Tibial nerve (tissue), 4 donors: ENCODE data around the gene HRC. TPM values are rescaled to one million over a fixed set of nuclear protein-coding genes. Genes with fewer than 3 reads are reported as not detected.
"Not testable (repeated sequence)": the region's sequence is repeated elsewhere in the genome, so short reads cannot be mapped to it uniquely, and the experiment has no call there.

Source experiments
- DNase-seq, 2 donors: peaks; one replicate each; pipeline ENCODE4 v3.0.0-alpha.2; 2019; ENCODE audit warnings: low spot score in 2 of 2
- H3K27ac ChIP-seq, 4 donors: fragments of 200-600 bp; sonication (generic) in 3 of 4; one replicate each; pipeline ENCODE4 v1.5.1; 2017 to 2019; ENCODE audit warnings: mild to moderate bottlenecking in 1 of 4
- H3K27me3 ChIP-seq, 2 donors: fragments of 200-600 bp; sonication (generic) in 1 of 2; one replicate each; pipeline versions ENCODE4 v1.5.1 to v1.6.0; 2017 to 2019
- H3K36me3 ChIP-seq, 3 donors: fragments of 200-600 bp; sonication (generic); one replicate each; pipeline ENCODE4 v1.5.1; 2018 to 2019
- H3K4me1 ChIP-seq, 4 donors: fragments of 200-600 bp; sonication (generic) in 3 of 4; one replicate each; pipeline ENCODE4 v1.5.1; 2017 to 2019
- H3K4me3 ChIP-seq, 4 donors: fragments of 200-600 bp; sonication (generic) in 3 of 4; one replicate each; pipeline ENCODE4 v1.5.1; 2017 to 2019; ENCODE audit warnings: mild to moderate bottlenecking in 1 of 4, moderate library complexity in 1 of 4
- H3K9me3 ChIP-seq, 4 donors: fragments of 200-600 bp; sonication (generic) in 3 of 4; one replicate each; pipeline ENCODE4 v1.5.1; 2017 to 2019
- CTCF ChIP-seq, 5 experiments: fragments of 200-600 bp in 3 of 5; fragments of 450-650 bp in 2 of 5; sonication (generic) in 3 of 5; IDR thresholded peaks; one replicate each; pipeline ENCODE4 v1.5.1; 2016 to 2019; ENCODE audit warnings: antibody characterized with exemption in 5 of 5, mild to moderate bottlenecking in 3 of 5, moderate library complexity in 2 of 5
- EP300 ChIP-seq, 2 donors: sonication (generic); formaldehyde crosslinking; IDR thresholded peaks; one replicate each; pipeline ENCODE4 v1.6.1; 2017; ENCODE audit warnings: antibody characterized with exemption in 2 of 2, mild to moderate bottlenecking in 1 of 2
- POLR2A ChIP-seq, 2 donors: fragments of 450-650 bp; IDR thresholded peaks; one replicate each; pipeline ENCODE4 v1.6.1; 2017; ENCODE audit warnings: antibody characterized with exemption in 2 of 2, mild to moderate bottlenecking in 2 of 2, moderate library complexity in 2 of 2
- WGBS, 2 donors: methylation state at CpG; one replicate each; pipeline ENCODE4 v1.1.5; 2018; 5-methylcytosine and 5-hydroxymethylcytosine counted together
- total RNA-seq, 4 donors: library from RNA; depleted of rRNA; stranded (reverse); fragments of >200 nt; gene quantifications; one replicate each; pipeline ENCODE4 v1.1.0, GENCODE V29; 2016

The HRC gene
- total RNA-seq, 4 donors from 2014 or later = 0.60 to 4.3 (median 2.6) TPM

- Histone ChIP-seq H3K9me3 (no peaks in the 10 kb centered on the region), H3K36me3 (no peaks in the 10 kb centered on the region), H3K27me3 (peaks cover 0 to 21% of the 10 kb centered on the region in 2 donors), H3K4me1 (peaks cover 0 to 27% (median 13%) of the 10 kb centered on the region in 4 donors), H3K27ac (no peak overlapping the region), H3K4me3 (peak overlapping the region in 3 of 4 donors; percentile 6 to 43 (median 26))
- DNase-seq = no peak
- TF ChIP-seq EP300 (IDR thresholded peaks at IDR 0.05) = no peak
- TF ChIP-seq POLR2A (IDR thresholded peaks at IDR 0.05) = no peak
- no peak for TF ChIP-seq CTCF (IDR thresholded peaks at IDR 0.05)
- 65% methylated on average over 15 of the region's 15 CpGs for WGBS, 2 donors
These were observed 26.5 kb downstream of the HRC start for GRCh38 chr19:49128545-49129237.

DNA sequence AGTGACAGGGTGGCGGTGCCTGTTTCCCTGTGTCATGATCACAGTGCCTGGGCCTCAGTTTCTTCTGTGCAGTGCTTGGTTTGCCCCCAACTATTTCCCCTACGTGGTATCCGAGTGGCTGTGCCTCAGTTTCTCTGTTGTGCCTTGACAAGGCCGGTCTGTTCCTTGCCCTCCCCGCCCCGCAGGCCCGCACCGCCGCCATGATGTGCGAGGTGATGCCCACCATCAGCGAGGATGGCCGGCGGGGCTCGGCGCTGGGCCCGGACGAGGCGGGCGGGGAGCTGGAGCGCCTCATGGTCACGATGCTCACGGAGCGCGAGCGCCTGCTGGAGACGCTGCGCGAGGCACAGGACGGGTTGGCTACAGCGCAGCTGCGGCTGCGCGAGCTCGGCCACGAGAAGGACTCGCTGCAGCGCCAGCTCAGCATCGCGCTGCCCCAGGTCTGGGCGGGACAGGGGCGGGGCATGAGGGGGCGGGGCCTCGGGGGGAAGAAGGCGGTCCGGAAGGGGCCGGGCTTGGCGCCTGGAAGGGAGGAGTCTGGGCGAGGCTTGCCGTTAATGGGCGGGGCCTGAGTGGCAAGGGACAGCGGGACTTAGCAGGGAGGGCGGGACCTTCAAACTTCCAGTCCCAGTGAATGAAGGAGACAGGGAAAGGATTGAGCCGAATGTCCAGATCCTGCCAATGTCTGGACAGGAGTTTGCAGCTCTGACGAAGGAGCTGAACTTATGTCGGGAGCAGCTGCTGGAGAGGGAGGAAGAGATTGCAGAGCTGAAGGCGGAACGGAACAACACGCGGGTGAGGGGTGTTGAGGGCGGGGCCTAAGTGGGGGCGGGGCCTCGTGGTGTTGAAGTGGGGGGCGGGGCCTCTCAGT is 27.3 kb downstream of the HRC start:
- peaks cover 0 to 19% (median 10%) of the 10 kb centered on the region in 4 donors for H3K4me1 ChIP-seq
- H3K27ac ChIP-seq = peak overlapping the region in 3 of 4 donors; percentile 53 to 73 (median 62)
- TF ChIP-seq EP300 (IDR thresholded peaks at IDR 0.05) (peak in 1 of 2 donors; percentile 45), CTCF (IDR thresholded peaks at IDR 0.05) (peak in 3 of 5 experiments; percentile 13 to 44 (median 29)), POLR2A (IDR thresholded peaks at IDR 0.05) (no peak)
- no peaks in the 10 kb centered on the region for H3K9me3 ChIP-seq
- peak overlapping the region in 3 of 4 donors; percentile 6 to 46 (median 43) for H3K4me3 ChIP-seq
- no peaks in the 10 kb centered on the region for H3K36me3 ChIP-seq
- WGBS, 2 donors = 5 to 6% methylated on average over 42 to 45 of the region's 63 CpGs
- peak; percentile 87 to 91 for DNase-seq
- peaks cover 0 to 15% of the 10 kb centered on the region in 2 donors for H3K27me3 ChIP-seq

DNA sequence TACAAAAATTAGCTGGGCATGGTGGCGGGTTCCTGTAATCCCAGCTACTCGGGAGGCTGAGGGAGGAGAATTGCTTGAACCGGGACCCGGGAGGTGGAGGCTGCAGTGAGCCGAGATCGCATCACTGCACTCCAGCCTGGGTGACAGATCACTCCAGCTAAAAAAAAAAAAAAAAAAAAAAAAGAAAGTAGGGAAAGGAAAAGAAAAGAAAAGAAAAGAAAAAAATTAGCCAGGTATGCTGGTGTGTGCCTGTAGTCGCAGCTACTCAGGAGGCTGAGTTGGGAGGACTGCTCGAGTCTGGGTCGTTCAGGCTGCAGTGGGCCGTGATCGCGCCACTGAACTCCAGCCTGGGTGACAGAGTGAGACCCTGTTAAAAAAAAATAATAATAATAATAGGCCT is 28.0 kb downstream of the HRC start:
- H3K4me3 ChIP-seq, H3K27ac ChIP-seq, H3K36me3 ChIP-seq, H3K9me3 ChIP-seq, DNase-seq: not testable (repeated sequence)
- WGBS, 2 donors = 96% methylated on average over 12 of the region's 12 CpGs
- Histone ChIP-seq H3K4me1 (peaks cover 0 to 18% (median 10%) of the 10 kb centered on the region in 4 donors), H3K27me3 (peaks cover 0 to 14% of the 10 kb centered on the region in 2 donors)

- Histone ChIP-seq H3K36me3 (no peaks in the 10 kb centered on the region), H3K27me3 (peaks cover 0 to 14% of the 10 kb centered on the region in 2 donors), H3K4me3 (no peak overlapping the region), H3K4me1 (peaks cover 0 to 18% (median 10%) of the 10 kb centered on the region in 4 donors), H3K27ac (no peak overlapping the region), H3K9me3 (no peaks in the 10 kb centered on the region)
- 80 to 93% methylated on average over 4 of the region's 4 CpGs for WGBS, 2 donors
- DNase-seq = no peak
- TF ChIP-seq POLR2A (IDR thresholded peaks at IDR 0.05) (no peak), EP300 (IDR thresholded peaks at IDR 0.05) (no peak), CTCF (IDR thresholded peaks at IDR 0.05) (no peak)
These were observed 28.6 kb downstream of the HRC start for GRCh38 chr19:49126575-49126974.

DNA sequence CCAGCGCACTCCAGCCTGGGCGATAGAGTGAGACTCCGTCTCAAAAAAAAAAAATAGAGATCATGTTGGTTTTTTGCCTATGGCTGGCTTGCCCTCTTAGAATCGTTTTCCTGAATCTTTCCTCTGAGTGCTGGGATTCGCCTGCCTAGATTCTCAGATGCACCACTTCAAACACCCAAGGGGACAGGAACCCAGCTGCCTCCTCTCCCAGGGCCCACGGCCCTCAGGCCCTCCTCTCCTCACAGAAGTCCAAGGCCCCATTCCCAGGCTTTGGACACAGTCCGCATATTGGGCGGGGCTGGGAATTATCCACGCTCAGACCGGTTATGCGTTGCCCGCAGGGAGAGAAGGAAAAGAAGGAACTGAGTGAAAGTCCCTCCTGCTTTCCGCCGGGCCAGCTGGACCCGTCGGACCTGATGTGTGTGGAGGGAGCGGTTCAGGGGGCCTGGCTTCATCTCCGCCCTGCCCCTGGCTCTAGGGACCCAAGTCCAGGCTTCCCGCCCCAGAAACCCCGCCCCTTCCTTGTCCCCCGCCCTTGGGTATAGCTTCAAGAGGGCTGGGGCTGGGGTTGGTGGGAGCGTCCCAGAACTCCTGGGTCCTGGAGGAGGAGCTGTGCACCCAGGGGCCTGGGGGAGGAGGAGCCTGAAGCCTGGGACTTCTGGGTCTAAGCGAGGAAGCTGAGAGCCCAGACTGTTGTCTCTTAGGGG is 30.0 kb downstream of the HRC start:
- Histone ChIP-seq H3K4me1 (peaks cover 0 to 20% (median 12%) of the 10 kb centered on the region in 4 donors), H3K27ac (no peak overlapping the region)
- 22 to 27% methylated on average over 21 to 22 of the region's 23 CpGs for WGBS, 2 donors

GRCh38 chr19:49123285-49123684 is 31.9 kb downstream of the HRC start:
- not testable (repeated sequence) for H3K36me3 ChIP-seq, H3K9me3 ChIP-seq, H3K4me3 ChIP-seq, DNase-seq, H3K27ac ChIP-seq
- Histone ChIP-seq H3K27me3 (peaks cover 0 to 14% of the 10 kb centered on the region in 2 donors), H3K4me1 (peaks cover 0 to 27% (median 18%) of the 10 kb centered on the region in 4 donors)
- WGBS, 2 donors = 88 to 92% methylated on average over 11 of the region's 11 CpGs

More for the DNA sequence above, 30.0 kb downstream of the HRC start:
- Histone ChIP-seq H3K4me3 (no peak overlapping the region), H3K36me3 (no peaks in the 10 kb centered on the region), H3K9me3 (no peaks in the 10 kb centered on the region), H3K27me3 (peaks cover 0 to 14% of the 10 kb centered on the region in 2 donors)
- TF ChIP-seq CTCF (IDR thresholded peaks at IDR 0.05) = no peak
- no peak for TF ChIP-seq POLR2A (IDR thresholded peaks at IDR 0.05)
- no peak for TF ChIP-seq EP300 (IDR thresholded peaks at IDR 0.05)
- no peak for DNase-seq

GRCh38 chr19:49121841-49122240 is 33.4 kb downstream of the HRC start:
- H3K4me1 ChIP-seq = peaks cover 0 to 31% (median 21%) of the 10 kb centered on the region in 4 donors
- 79 to 81% methylated on average over 10 of the region's 10 CpGs for WGBS, 2 donors
- not testable (repeated sequence) for DNase-seq, H3K36me3 ChIP-seq, H3K4me3 ChIP-seq, H3K27ac ChIP-seq, H3K9me3 ChIP-seq
- H3K27me3 ChIP-seq = peaks cover 0 to 13% of the 10 kb centered on the region in 2 donors
